ENCODE results near the gene PTPN5. TPM values are rescaled to one million over a fixed set of nuclear protein-coding genes. Genes with fewer than 3 reads are reported as not detected.

The PTPN5 gene
- total RNA-seq, 4 donors from 2014 or later: 0.38 to 0.65 (median 0.44) TPM; not detected in 1

DNA sequence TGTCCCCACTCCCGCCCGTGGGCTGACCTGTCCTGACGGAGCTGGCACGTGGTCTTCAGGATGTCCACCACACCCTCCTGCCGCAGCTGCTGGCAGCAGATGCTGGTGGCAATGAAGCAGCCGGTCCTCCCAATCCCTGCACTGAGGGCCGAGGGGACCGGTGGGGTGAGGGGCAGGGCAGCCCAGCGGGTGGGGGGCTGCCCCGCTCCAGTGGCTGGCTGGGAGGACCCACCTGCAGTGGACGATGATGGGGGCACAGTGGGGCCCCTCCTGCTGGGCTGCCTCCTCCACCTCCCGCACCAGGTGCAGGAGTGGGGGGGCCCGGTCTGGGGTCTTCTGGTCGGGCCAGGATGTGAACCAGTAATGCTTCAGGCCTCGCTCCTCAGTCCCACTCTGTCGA is 62.2 kb downstream of the PTPN5 start:
- TF ChIP-seq, protein P1, sequence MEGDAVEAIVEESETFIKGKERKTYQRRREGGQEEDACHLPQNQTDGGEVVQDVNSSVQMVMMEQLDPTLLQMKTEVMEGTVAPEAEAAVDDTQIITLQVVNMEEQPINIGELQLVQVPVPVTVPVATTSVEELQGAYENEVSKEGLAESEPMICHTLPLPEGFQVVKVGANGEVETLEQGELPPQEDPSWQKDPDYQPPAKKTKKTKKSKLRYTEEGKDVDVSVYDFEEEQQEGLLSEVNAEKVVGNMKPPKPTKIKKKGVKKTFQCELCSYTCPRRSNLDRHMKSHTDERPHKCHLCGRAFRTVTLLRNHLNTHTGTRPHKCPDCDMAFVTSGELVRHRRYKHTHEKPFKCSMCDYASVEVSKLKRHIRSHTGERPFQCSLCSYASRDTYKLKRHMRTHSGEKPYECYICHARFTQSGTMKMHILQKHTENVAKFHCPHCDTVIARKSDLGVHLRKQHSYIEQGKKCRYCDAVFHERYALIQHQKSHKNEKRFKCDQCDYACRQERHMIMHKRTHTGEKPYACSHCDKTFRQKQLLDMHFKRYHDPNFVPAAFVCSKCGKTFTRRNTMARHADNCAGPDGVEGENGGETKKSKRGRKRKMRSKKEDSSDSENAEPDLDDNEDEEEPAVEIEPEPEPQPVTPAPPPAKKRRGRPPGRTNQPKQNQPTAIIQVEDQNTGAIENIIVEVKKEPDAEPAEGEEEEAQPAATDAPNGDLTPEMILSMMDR (IDR thresholded peaks at IDR 0.05; ENCODE audit: low read depth): no peak

DNA sequence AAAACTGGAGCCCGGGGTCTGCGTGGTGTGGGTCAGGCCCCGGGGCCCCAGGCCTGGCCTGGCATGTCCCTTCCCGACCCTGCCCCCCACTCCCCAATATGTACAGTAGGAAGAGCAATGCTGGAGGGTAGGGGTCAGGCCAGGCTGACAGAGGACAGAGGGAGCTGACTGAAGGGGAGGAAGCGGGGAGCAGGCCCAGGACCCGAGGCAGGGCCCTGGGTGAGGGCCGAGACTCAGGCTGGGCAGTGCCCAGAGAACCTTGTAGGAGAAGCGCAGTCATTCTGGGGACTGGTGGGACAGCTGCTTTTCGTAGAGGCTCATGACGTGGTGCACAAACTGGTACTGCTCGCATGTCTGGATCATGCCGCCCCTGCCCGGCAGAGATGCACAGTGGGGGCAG is 62.9 kb downstream of the PTPN5 start:
- TF ChIP-seq, protein P1 (IDR thresholded peaks at IDR 0.05; ENCODE audit: low read depth): no peak

- TF ChIP-seq, protein P1 (IDR thresholded peaks at IDR 0.05; ENCODE audit: low read depth): no peak
These were observed 63.9 kb downstream of the PTPN5 start for GRCh38 chr11:18727479-18728236.

GRCh38 chr11:18726040-18726439 is 65.6 kb downstream of the PTPN5 start, which contains the start of gene IGSF22:
TSS of gene IGSF22 (minus strand) at chr11:18726188. CDS start at chr11:18724236, 1,952 bp downstream.
- TF ChIP-seq, protein P1 (IDR thresholded peaks at IDR 0.05; ENCODE audit: low read depth): no peak

- TF ChIP-seq, protein P1 (IDR thresholded peaks at IDR 0.05; ENCODE audit: low read depth): no peak
These were observed 67.6 kb downstream of the PTPN5 start for GRCh38 chr11:18723991-18724390.

- TF ChIP-seq, protein P1 (IDR thresholded peaks at IDR 0.05; ENCODE audit: low read depth): no peak
These were observed 69.3 kb downstream of the PTPN5 start for GRCh38 chr11:18722293-18722637.

DNA sequence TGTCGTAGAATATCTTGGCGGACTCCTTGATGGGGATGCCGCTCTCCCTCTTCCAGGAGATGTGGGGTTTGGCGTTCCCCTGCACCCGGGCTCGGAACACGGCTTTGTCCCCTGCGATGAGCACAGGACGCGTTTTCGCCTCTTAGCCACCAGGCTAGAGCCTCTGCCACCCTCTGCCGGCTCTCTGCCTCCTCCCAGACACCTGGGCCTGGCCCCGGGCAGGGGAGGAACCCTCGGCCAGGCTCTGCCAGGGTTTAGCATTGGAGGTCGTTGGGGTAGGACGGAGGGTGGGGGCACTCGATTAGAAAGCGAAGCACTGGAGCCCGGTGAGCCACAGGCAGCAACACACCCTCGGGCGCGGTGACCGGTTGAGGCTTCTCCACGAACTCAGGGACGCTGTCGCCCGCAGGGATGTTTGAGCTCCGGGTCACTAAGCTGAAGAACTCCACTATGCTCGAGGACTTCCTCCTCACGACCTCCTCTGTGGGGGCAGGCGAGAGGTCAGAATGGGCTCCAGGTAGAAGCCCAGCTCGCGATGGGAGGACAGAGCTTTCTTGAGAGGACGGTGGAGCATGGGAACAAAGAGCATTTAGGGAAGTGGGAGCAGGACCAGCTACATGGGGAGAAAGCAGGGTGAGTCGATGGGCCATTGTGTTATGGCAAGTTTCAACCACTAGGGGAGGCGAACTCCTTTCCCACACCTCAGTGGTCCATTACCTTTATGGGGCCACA is 69.9 kb downstream of the PTPN5 start:
- TF ChIP-seq, protein P1 (IDR thresholded peaks at IDR 0.05; ENCODE audit: low read depth): no peak
